Measurements from ENCODE around the gene WDR33. TPM values are rescaled to one million over a fixed set of nuclear protein-coding genes. Genes with fewer than 3 reads are reported as not detected.

WDR33 gene
- total and polyA plus RNA-seq, 2 of the 13 experiments (the other 11 are each of a cell fraction or from before 2014, with no cell fraction given) = 54.9 to 78.2 TPM

GRCh38 chr2:127778850-127779249, 32.1 kb downstream of the WDR33 start:
- Histone ChIP-seq H3K36me3 (replicated peaks in 1 of 2; ENCODE audit: control insufficient read depth in 1 of 2, insufficient read depth in 2 of 2, low read length in 2 of 2) (peaks cover 0 to 4% of the 10 kb centered on the region in 2 experiments; a peak in 2 of 5 replicates), H3K4me1 (ENCODE audit: insufficient read depth, low read length) (peaks cover 43% of the 10 kb centered on the region), H3K79me2 (ENCODE audit: insufficient read depth, low read length) (peaks cover 87% of the 10 kb centered on the region), H3K27me3 (ENCODE audit: control insufficient read depth in 1 of 2, insufficient read depth in 2 of 2, low read length in 2 of 2) (no peaks in the 10 kb centered on the region), H3K4me3 (replicated peaks in 1 of 3; ENCODE audit: insufficient read depth in 1 of 3, low read depth in 2 of 3, low read length in 3 of 3) (no peak overlapping the region), H2AFZ (ENCODE audit: low read length) (no peak overlapping the region), H3K27ac (ENCODE audit: extremely low read length, insufficient read depth, low read length) (no peak overlapping the region), H3K4me2 (ENCODE audit: low read depth, low read length) (no peak overlapping the region), H3K9me3 (ENCODE audit: low read length) (no peaks in the 10 kb centered on the region), H3K9ac (ENCODE audit: insufficient read depth, low read depth, low read length) (no peak overlapping the region), H4K20me1 (ENCODE audit: insufficient read depth, low read length) (peaks cover 46% of the 10 kb centered on the region)
- no TSS peak for BruUV-seq (replicated peaks)
- 82% methylated on average over 2 of the region's 2 CpGs for WGBS (ENCODE audit: low lambda C conversion rate)
- no peak for ATAC-seq
- CTCF ChIA-PET (ENCODE audit: low intra/inter-chr PET ratio, low total read pairs) = no interaction called here
- FAIRE-seq = no peak
- intact Hi-C loops (cut with micrococcal nuclease; ENCODE audit: unreplicated experiment) (no loop called here), in situ Hi-C loops (cut with HindIII; ENCODE audit: extremely low pct_ligation_motif_present, low pct_unique_long_range_greater_than_20kb) (no loop called here)
- DNase-seq (ENCODE audit: low spot score) = no peak
- TF ChIP-seq, protein P1, sequence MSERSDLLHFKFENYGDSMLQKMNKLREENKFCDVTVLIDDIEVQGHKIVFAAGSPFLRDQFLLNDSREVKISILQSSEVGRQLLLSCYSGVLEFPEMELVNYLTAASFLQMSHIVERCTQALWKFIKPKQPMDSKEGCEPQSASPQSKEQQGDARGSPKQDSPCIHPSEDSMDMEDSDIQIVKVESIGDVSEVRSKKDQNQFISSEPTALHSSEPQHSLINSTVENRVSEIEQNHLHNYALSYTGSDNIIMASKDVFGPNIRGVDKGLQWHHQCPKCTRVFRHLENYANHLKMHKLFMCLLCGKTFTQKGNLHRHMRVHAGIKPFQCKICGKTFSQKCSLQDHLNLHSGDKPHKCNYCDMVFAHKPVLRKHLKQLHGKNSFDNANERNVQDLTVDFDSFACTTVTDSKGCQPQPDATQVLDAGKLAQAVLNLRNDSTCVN (CRISPR knock-in tag; IDR thresholded peaks at IDR 0.05; ENCODE audit: borderline replicate concordance) = no peak
- TF ChIP-seq MAFF (IDR thresholded peaks at IDR 0.05; ENCODE audit: low read depth, low read length) (peak; percentile 52), SP1 (IDR thresholded peaks at IDR 0.05) (no peak), SP1 (CRISPR knock-in tag; IDR thresholded peaks at IDR 0.05) (no peak), THYN1 (CRISPR knock-in tag; IDR thresholded peaks at IDR 0.05; ENCODE audit: borderline replicate concordance, low read depth) (no peak), DRAP1 (CRISPR knock-in tag; IDR thresholded peaks at IDR 0.05) (no peak), ZNF333 (CRISPR knock-in tag; IDR thresholded peaks at IDR 0.05; ENCODE audit: borderline replicate concordance) (no peak), HIVEP1 (CRISPR knock-in tag; IDR thresholded peaks at IDR 0.05) (no peak), ZNF720 (CRISPR knock-in tag; IDR thresholded peaks at IDR 0.05) (no peak), ZNF414 (CRISPR knock-in tag; IDR thresholded peaks at IDR 0.05) (no peak), ZC3H4 (CRISPR knock-in tag; IDR thresholded peaks at IDR 0.05; ENCODE audit: borderline replicate concordance) (no peak), ZNF788 (CRISPR knock-in tag; IDR thresholded peaks at IDR 0.05; ENCODE audit: borderline replicate concordance) (no peak), KAT7 (CRISPR knock-in tag; IDR thresholded peaks at IDR 0.05; ENCODE audit: borderline replicate concordance) (no peak), MAFK (conservative IDR thresholded peaks at IDR 0.05 in 1 of 2, IDR thresholded peaks at IDR 0.05 in 1 of 2; ENCODE audit: low read length in 2 of 2) (peak; percentile 66 to 69)
- TF ChIP-seq, protein P2, sequence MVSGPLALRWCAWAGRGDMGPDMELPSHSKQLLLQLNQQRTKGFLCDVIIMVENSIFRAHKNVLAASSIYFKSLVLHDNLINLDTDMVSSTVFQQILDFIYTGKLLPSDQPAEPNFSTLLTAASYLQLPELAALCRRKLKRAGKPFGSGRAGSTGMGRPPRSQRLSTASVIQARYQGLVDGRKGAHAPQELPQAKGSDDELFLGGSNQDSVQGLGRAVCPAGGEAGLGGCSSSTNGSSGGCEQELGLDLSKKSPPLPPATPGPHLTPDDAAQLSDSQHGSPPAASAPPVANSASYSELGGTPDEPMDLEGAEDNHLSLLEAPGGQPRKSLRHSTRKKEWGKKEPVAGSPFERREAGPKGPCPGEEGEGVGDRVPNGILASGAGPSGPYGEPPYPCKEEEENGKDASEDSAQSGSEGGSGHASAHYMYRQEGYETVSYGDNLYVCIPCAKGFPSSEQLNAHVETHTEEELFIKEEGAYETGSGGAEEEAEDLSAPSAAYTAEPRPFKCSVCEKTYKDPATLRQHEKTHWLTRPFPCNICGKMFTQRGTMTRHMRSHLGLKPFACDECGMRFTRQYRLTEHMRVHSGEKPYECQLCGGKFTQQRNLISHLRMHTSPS (CRISPR knock-in tag; IDR thresholded peaks at IDR 0.05; ENCODE audit: low read depth) = no peak
- POLR2A ChIA-PET = no interaction called here
